Measurements from ENCODE around the gene SDHC.

DNA sequence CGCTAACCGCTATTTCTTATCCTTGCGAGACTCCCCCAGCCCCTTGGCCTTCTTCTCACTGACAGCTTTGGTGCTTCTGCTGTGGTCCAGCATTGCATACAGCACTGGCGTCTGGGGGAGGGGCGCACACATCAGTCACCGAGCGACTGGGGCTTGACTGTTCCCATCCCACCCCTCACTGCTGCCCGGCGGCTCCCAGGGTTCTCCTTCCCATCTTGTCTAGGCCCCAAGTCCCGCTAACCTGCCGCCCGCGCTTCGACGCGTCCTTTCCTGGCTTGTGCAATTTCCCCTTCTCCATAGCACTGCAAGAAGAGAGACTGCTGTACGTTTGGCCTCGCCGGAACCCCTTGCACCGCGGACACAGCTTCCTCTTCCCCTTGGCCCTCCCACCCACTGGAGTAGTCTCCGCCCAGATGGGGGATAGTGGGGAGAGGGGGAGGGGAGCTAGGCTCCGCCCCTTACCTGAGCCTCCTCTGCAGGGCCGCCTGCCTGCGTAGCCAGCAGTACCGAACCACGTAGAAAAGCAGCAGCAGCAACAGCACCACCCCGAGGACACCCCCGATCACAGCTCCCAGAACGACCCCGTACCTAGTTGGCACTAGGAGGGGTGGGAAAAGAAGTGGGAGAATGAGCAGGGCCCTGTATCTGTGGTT is 8.2 kb upstream of the SDHC start:
- TF ChIP-seq, protein P1, sequence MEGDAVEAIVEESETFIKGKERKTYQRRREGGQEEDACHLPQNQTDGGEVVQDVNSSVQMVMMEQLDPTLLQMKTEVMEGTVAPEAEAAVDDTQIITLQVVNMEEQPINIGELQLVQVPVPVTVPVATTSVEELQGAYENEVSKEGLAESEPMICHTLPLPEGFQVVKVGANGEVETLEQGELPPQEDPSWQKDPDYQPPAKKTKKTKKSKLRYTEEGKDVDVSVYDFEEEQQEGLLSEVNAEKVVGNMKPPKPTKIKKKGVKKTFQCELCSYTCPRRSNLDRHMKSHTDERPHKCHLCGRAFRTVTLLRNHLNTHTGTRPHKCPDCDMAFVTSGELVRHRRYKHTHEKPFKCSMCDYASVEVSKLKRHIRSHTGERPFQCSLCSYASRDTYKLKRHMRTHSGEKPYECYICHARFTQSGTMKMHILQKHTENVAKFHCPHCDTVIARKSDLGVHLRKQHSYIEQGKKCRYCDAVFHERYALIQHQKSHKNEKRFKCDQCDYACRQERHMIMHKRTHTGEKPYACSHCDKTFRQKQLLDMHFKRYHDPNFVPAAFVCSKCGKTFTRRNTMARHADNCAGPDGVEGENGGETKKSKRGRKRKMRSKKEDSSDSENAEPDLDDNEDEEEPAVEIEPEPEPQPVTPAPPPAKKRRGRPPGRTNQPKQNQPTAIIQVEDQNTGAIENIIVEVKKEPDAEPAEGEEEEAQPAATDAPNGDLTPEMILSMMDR (conservative IDR thresholded peaks at IDR 0.05; ENCODE audit: low read length) = peak; percentile 62
- TF ChIP-seq EZH2phosphoT487 (IDR thresholded peaks at IDR 0.05; ENCODE audit: borderline replicate concordance) = no peak
